ENCODE data around the gene EMC9. TPM values are rescaled to one million over a fixed set of nuclear protein-coding genes. Genes with fewer than 3 reads are reported as not detected.
A peak's percentile ranks its signal among the peaks of the same experiment; 100 is the strongest.

Gene EMC9
- 25.2 and 28.8 TPM in 2 replicates for total RNA-seq (2013; cell fraction: nucleolus; rRNA removed)
- total RNA-seq (2014; rRNA removed) (39.5 and 42.6 TPM in 2 replicates), total RNA-seq (2014; rRNA removed; fragmentation: Illumina TruSeq; extraction: Trizol) (15.8 and 20.2 TPM in 2 replicates), total RNA-seq (2021) (40.9 and 45.7 TPM in 2 replicates), polyA plus RNA-seq (2011; rRNA removed) (11.6 and 18.1 TPM in 2 replicates), polyA plus RNA-seq (2014; fragmentation: Illumina TruSeq; extraction: Trizol) (10.6 and 15.3 TPM in 2 replicates), polyA plus RNA-seq (2014; fragmentation: Nextera tagmentation; extraction: Ambion mirVana) (10 to 100 TPM; 15.5 to 17.8 TPM), polyA plus RNA-seq (2014; rRNA removed) (44.7 and 46.2 TPM in 2 replicates), polyA plus RNA-seq (2016; fragmentation: Nextera tagmentation; extraction: Ambion mirVana) (10 to 100 TPM; 51.0 to 60.5 TPM), polyA minus RNA-seq (2011; rRNA and poly(A)+ RNA removed) (18.3 and 23.2 TPM in 2 replicates), Bru-seq, nascent RNA (percentile 79 among the genes with signal in this experiment), BruChase-seq, experiment 1, labeled RNA remaining after a 6-hour chase (percentile 82 among the genes with signal in this experiment), BruChase-seq, experiment 2, labeled RNA remaining after a 2-hour chase (percentile 80 among the genes with signal in this experiment)
- polyA plus RNA-seq (2011; ENCODE audit: low read depth), result 14.2 TPM
- 26.8 and 41.6 TPM in 2 replicates for polyA plus RNA-seq (2011; cell fraction: cytosol; rRNA removed)
- polyA plus RNA-seq (2011; cell fraction: nucleus; rRNA removed), result 89.7 and 93.0 TPM in 2 replicates
- polyA plus RNA-seq (2012), result 32.5 and 36.2 TPM in 2 replicates
- 6.7 and 11.8 TPM in 2 replicates for polyA minus RNA-seq (2011; cell fraction: cytosol; rRNA and poly(A)+ RNA removed)
- 22.5 and 30.4 TPM in 2 replicates for polyA minus RNA-seq (2011; cell fraction: nucleus; rRNA and poly(A)+ RNA removed)
- long read RNA-seq, experiment 1, transcript EMC9-201 (6 exons, 835 nt), result major isoform, 5 of 9 reads
- long read RNA-seq, experiment 1, partial matches to known transcripts, result 0 of 9 reads
- long read RNA-seq, experiment 1, other reads (novel, unspliced or antisense), result 1 of 9 reads
- long read RNA-seq, experiment 2, partial matches to known transcripts, result 1 of 6 reads
- long read RNA-seq, experiment 2, other reads (novel, unspliced or antisense), result 1 of 6 reads

DNA sequence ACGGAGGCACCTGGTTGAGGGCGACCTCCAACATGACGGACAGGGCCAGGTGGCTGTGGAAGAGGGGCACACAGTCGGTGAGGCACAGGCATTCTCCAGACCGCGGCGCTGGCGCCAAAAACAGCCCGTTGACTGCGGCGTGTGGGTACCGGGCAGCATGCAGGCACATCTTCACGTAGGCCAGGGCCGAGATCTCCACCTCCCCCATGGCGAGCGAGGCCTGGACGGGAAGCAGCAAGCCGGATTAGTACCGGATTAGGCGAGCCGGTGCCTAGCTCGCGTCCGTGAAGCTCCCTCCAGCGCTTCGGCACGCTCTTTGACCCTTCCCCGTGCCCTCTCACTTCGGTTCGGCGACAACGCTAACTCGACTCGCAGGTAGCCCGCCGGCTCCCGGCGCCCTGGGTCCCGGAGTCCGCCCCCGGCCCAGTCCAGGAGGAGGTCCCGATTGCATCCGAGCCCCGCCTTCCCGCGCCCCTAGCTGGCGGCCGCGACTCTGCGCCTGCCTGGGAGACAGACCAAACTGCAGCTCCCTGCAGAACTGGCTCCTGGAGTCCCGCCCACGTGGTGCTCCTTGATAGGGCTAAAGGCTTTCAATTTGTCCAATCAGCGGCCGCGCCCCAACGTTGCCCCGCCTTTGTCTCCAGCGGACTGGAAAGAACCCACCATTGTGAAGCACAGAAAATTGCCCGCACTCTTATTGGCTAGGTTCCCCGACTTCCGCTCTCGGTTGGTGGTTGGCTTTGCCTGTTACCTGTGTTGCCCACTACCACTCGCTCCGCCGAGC lies at the start of gene EMC9:
Gene EMC9, minus strand, starts transcription at position 495 of the 784 bp plus-strand sequence. Its CDS starts 287 bp downstream, at position 208.
- Histone ChIP-seq H3K79me2 (ENCODE audit: control insufficient read depth, insufficient read depth, low read length) (peaks cover 79% of the 10 kb centered on the region), H3K4me3 (peak within 1 kb of the TSS; percentile 94), H3K27ac (ENCODE audit: control insufficient read depth, insufficient read depth) (peak within 1 kb of the TSS; percentile 93), H4K20me1 (ENCODE audit: control insufficient read depth, insufficient read depth) (no peaks in the 10 kb centered on the region), H3K36me3 (ENCODE audit: control insufficient read depth in 2 of 2, insufficient read depth in 2 of 2, low read length in 1 of 2) (peaks cover 12 to 33% of the 10 kb centered on the region in 2 experiments), H3K9me3 (replicated peaks; ENCODE audit: control insufficient read depth, insufficient read depth, low read length) (no peaks in the 10 kb centered on the region), H2AFZ (ENCODE audit: control insufficient read depth, low read depth, low read length) (peak within 1 kb of the TSS; percentile 62), H3K9ac (ENCODE audit: control insufficient read depth, insufficient read depth, low read length) (peak within 1 kb of the TSS; percentile 94), H3K4me2 (ENCODE audit: control insufficient read depth, insufficient read depth) (peak within 1 kb of the TSS; percentile 96), H3K27me3 (replicated peaks in 1 of 2; ENCODE audit: control insufficient read depth in 2 of 2, insufficient read depth in 2 of 2, low read length in 1 of 2) (no peaks in the 10 kb centered on the region), H3K4me1 (ENCODE audit: control insufficient read depth, insufficient read depth, low read length) (peaks cover 40% of the 10 kb centered on the region)
- POLR2A ChIA-PET, result interaction anchor here (0.7 to 11.6 kb wide), 11 partner anchors 9 to 130 kb away, joined by 3 to 276 read pairs (median 3); partner anchors contain the start of genes DCAF11, IRF9, NRL and PCK2
- intact Hi-C loops (cut with micrococcal nuclease; ENCODE audit: unreplicated experiment) (loop anchor here (1.0 kb wide), 1 partner anchor 27 kb away; the partner anchor contains the start of genes DCAF11 and NRL), in situ Hi-C loops (cut with MboI) (no loop called here)
- DNase-seq (ENCODE audit: low read depth, low spot score), result peak; percentile 97
- FAIRE-seq, result peak; percentile 35
- BruUV-seq (replicated peaks), result no TSS peak
- CTCF ChIA-PET, result interaction anchor here (0.7 to 1.7 kb wide), 7 partner anchors 20 to 582 kb away, joined by 4 to 13 read pairs (median 6); partner anchors contain the start of genes DCAF11, IRF9, NRL and TINF2
- SMC1A ChIA-PET (ENCODE audit: uncharacterized antibody, unreplicated experiment), result interaction anchor here (0.6 to 2.2 kb wide), 7 partner anchors 19 to 56 kb away, joined by 3 to 8 read pairs (median 3); partner anchors contain the start of gene IRF9
- WGBS (ENCODE audit: insufficient coverage, insufficient replicate concordance, low lambda C conversion rate, missing lambda C conversion rate), result under 1% methylated on average over 63 of the region's 65 CpGs
- RAD21 ChIA-PET (ENCODE audit: unreplicated experiment), result interaction anchor here (0.6 to 6.8 kb wide), 8 partner anchors 19 to 764 kb away, joined by 3 to 69 read pairs (median 6); partner anchors contain the start of genes DCAF11, IRF9, MDP1 and NRL
- peak; percentile 92 for ATAC-seq
- TF ChIP-seq LARP7 (IDR thresholded peaks at IDR 0.05), result peak; percentile 88
- peak; percentile 66; the same call in 1 of the 2 replicates for TF ChIP-seq MXI1 (IDR thresholded peaks at IDR 0.05; ENCODE audit: low read depth, low read length)
- peak; percentile 72 for TF ChIP-seq CREB1 (IDR thresholded peaks at IDR 0.05; ENCODE audit: low read depth)
- TF ChIP-seq, protein P1, sequence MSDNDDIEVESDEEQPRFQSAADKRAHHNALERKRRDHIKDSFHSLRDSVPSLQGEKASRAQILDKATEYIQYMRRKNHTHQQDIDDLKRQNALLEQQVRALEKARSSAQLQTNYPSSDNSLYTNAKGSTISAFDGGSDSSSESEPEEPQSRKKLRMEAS (IDR thresholded peaks at IDR 0.05; ENCODE audit: low read depth, low read length), result peak; percentile 56; the same call in 1 of the 2 replicates
- TF ChIP-seq ZNF274 (IDR thresholded peaks at IDR 0.05; ENCODE audit: insufficient read depth, insufficient read length), result no peak
- TF ChIP-seq CBX3 (IDR thresholded peaks at IDR 0.05; ENCODE audit: borderline replicate concordance, low read depth), result no peak
- no peak for TF ChIP-seq MEF2A (IDR thresholded peaks at IDR 0.05; ENCODE audit: insufficient read depth, low read depth, low read length)
- TF ChIP-seq TARDBP (IDR thresholded peaks at IDR 0.05; ENCODE audit: borderline replicate concordance), result peak; percentile 30; the same call in 1 of the 2 replicates
- TF ChIP-seq EED (IDR thresholded peaks at IDR 0.05; ENCODE audit: low read depth), result no peak
- no peak for TF ChIP-seq KAT2A (conservative IDR thresholded peaks at IDR 0.05; ENCODE audit: control insufficient read depth, low read depth, low read length)
- TF ChIP-seq NR2F1 (conservative IDR thresholded peaks at IDR 0.05), result peak; percentile 54; the same call in 1 of the 2 replicates
- peak; percentile 43 for TF ChIP-seq KLF5 (IDR thresholded peaks at IDR 0.05; ENCODE audit: partially characterized antibody)
- TF ChIP-seq, protein P2, sequence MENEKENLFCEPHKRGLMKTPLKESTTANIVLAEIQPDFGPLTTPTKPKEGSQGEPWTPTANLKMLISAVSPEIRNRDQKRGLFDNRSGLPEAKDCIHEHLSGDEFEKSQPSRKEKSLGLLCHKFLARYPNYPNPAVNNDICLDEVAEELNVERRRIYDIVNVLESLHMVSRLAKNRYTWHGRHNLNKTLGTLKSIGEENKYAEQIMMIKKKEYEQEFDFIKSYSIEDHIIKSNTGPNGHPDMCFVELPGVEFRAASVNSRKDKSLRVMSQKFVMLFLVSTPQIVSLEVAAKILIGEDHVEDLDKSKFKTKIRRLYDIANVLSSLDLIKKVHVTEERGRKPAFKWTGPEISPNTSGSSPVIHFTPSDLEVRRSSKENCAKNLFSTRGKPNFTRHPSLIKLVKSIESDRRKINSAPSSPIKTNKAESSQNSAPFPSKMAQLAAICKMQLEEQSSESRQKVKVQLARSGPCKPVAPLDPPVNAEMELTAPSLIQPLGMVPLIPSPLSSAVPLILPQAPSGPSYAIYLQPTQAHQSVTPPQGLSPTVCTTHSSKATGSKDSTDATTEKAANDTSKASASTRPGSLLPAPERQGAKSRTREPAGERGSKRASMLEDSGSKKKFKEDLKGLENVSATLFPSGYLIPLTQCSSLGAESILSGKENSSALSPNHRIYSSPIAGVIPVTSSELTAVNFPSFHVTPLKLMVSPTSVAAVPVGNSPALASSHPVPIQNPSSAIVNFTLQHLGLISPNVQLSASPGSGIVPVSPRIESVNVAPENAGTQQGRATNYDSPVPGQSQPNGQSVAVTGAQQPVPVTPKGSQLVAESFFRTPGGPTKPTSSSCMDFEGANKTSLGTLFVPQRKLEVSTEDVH (IDR thresholded peaks at IDR 0.05; ENCODE audit: low read depth, partially characterized antibody), result no peak
- no peak for TF ChIP-seq BMI1 (IDR thresholded peaks at IDR 0.05; ENCODE audit: borderline replicate concordance)
- TF ChIP-seq STAT3 (IDR thresholded peaks at IDR 0.05; ENCODE audit: low read depth, low read length), result no peak
- no peak for TF ChIP-seq NFXL1 (IDR thresholded peaks at IDR 0.05; ENCODE audit: borderline replicate concordance)
